MM.1S (cell line): Measurements from ENCODE around the gene MAPK10.

Source experiments
- DNase-seq: peaks from one replicate; pipeline ENCODE4 v3.0.0-alpha.2; 2015
- H2AFZ ChIP-seq: fragments of 300-600 bp; sonication (generic); 2 replicates; pipeline ENCODE4 v1.6.0; 2016; ENCODE audit warnings: antibody characterized with exemption, low read length
- H3F3A ChIP-seq: fragments of 300-600 bp; sonication (generic); 2 replicates; pipeline ENCODE4 v1.6.1; 2016; ENCODE audit warnings: mild to moderate bottlenecking, antibody characterized with exemption, low read length, moderate library complexity, mixed read lengths; ENCODE audit not compliant: insufficient read depth
- H3K27ac ChIP-seq: fragments of 300-600 bp; sonication (generic); 2 replicates; pipeline ENCODE4 v1.5.1; 2016; ENCODE audit warnings: mild to moderate bottlenecking, low read length
- H3K27me3 ChIP-seq: fragments of 300-600 bp; sonication (generic); replicated peaks from 2 replicates; pipeline ENCODE4 v1.6.0; 2016; ENCODE audit warnings: low read length; ENCODE audit not compliant: insufficient read depth
- H3K36me3 ChIP-seq: fragments of 300-600 bp; sonication (generic); replicated peaks from 2 replicates; pipeline ENCODE4 v1.6.1; 2016; ENCODE audit warnings: mild to moderate bottlenecking, low read length, mixed read lengths; ENCODE audit not compliant: insufficient read depth
- H3K4me1 ChIP-seq: fragments of 300-600 bp; sonication (generic); 2 replicates; pipeline ENCODE4 v1.6.1; 2016; ENCODE audit warnings: low read length, mixed read lengths
- H3K4me2 ChIP-seq: fragments of 300-600 bp; sonication (generic); 2 replicates; pipeline ENCODE4 v1.6.0; 2016; ENCODE audit warnings: low read depth, low read length
- H3K4me3 ChIP-seq: fragments of 300-600 bp; sonication (generic); 2 replicates; pipeline ENCODE4 v1.5.1; 2016; ENCODE audit warnings: low read length, mixed read lengths
- H3K79me2 ChIP-seq: fragments of 300-600 bp; sonication (generic); 2 replicates; pipeline ENCODE4 v1.6.1; 2016; ENCODE audit warnings: mixed run types, low read length, mixed read lengths
- H3K9ac ChIP-seq: fragments of 300-600 bp; sonication (generic); 2 replicates; pipeline ENCODE4 v1.6.1; 2016; ENCODE audit warnings: low read length, mixed read lengths
- H3K9me2 ChIP-seq: fragments of 300-600 bp; sonication (generic); replicated peaks from 2 replicates; pipeline ENCODE4 v1.6.1; 2016; ENCODE audit warnings: mild to moderate bottlenecking, low read length, mixed read lengths; ENCODE audit not compliant: insufficient read depth
- H3K9me3 ChIP-seq: fragments of 300-600 bp; sonication (generic); replicated peaks from 2 replicates; pipeline ENCODE4 v1.6.1; 2016; ENCODE audit warnings: mild to moderate bottlenecking, low read length, mixed read lengths; ENCODE audit not compliant: insufficient read depth
- H4K20me1 ChIP-seq: fragments of 300-600 bp; sonication (generic); 2 replicates; pipeline ENCODE4 v1.6.1; 2016; ENCODE audit warnings: mild to moderate bottlenecking, low read length, moderate library complexity, mixed read lengths; ENCODE audit not compliant: insufficient read depth
- EZH2 ChIP-seq: fragments of 300-600 bp; sonication (generic); optimal IDR thresholded peaks from 2 replicates; pipeline ENCODE3; 2017; ENCODE audit warnings: low read depth, mild to moderate bottlenecking, antibody characterized with exemption, low read length, mixed read lengths
- EZH2phosphoT487 ChIP-seq: fragments of 300-600 bp; sonication (generic); IDR thresholded peaks from 2 replicates; pipeline ENCODE4 v1.6.1; 2018; ENCODE audit warnings: antibody characterized with exemption, low read length
- TF ChIP-seq, protein P1 (sequence below): fragments of 300-600 bp; sonication (generic); IDR thresholded peaks from 2 replicates; pipeline ENCODE4 v1.5.1; 2016; ENCODE audit warnings: antibody characterized with exemption, low read length, mixed read lengths

The MAPK10 gene

GRCh38 chr4:86060341-86060740, 299.5 kb downstream of the MAPK10 start:
- Histone ChIP-seq H3K4me2 (no peak overlapping the region), H3K9me3 (no peaks in the 10 kb centered on the region), H3K4me3 (no peak overlapping the region), H3K27ac (no peak overlapping the region), H3K36me3 (no peaks in the 10 kb centered on the region), H4K20me1 (no peaks in the 10 kb centered on the region), H2AFZ (no peak overlapping the region), H3K27me3 (no peaks in the 10 kb centered on the region), H3F3A (no peaks in the 10 kb centered on the region), H3K9me2 (no peaks in the 10 kb centered on the region), H3K4me1 (no peaks in the 10 kb centered on the region), H3K9ac (no peak overlapping the region), H3K79me2 (no peaks in the 10 kb centered on the region)
- no peak for DNase-seq
- TF ChIP-seq, protein P1, sequence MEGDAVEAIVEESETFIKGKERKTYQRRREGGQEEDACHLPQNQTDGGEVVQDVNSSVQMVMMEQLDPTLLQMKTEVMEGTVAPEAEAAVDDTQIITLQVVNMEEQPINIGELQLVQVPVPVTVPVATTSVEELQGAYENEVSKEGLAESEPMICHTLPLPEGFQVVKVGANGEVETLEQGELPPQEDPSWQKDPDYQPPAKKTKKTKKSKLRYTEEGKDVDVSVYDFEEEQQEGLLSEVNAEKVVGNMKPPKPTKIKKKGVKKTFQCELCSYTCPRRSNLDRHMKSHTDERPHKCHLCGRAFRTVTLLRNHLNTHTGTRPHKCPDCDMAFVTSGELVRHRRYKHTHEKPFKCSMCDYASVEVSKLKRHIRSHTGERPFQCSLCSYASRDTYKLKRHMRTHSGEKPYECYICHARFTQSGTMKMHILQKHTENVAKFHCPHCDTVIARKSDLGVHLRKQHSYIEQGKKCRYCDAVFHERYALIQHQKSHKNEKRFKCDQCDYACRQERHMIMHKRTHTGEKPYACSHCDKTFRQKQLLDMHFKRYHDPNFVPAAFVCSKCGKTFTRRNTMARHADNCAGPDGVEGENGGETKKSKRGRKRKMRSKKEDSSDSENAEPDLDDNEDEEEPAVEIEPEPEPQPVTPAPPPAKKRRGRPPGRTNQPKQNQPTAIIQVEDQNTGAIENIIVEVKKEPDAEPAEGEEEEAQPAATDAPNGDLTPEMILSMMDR, result no peak
- TF ChIP-seq EZH2 (no peak), EZH2phosphoT487 (no peak)

GRCh38 chr4:86058621-86059020, 301.2 kb downstream of the MAPK10 start:
- H3K9me2 ChIP-seq, result no peaks in the 10 kb centered on the region
- no peak overlapping the region for H2AFZ ChIP-seq
- H4K20me1 ChIP-seq, result no peaks in the 10 kb centered on the region
- no peaks in the 10 kb centered on the region for H3K79me2 ChIP-seq
- TF ChIP-seq EZH2 (no peak), EZH2phosphoT487 (no peak)
- H3K4me3 ChIP-seq, result no peak overlapping the region
- no peak for DNase-seq
- H3K9me3 ChIP-seq, result no peaks in the 10 kb centered on the region
- no peaks in the 10 kb centered on the region for H3K4me1 ChIP-seq
- no peaks in the 10 kb centered on the region for H3K27me3 ChIP-seq
- H3K9ac ChIP-seq, result no peak overlapping the region
- no peak overlapping the region for H3K27ac ChIP-seq
- no peaks in the 10 kb centered on the region for H3F3A ChIP-seq
- no peak overlapping the region for H3K4me2 ChIP-seq
- H3K36me3 ChIP-seq, result no peaks in the 10 kb centered on the region

GRCh38 chr4:86055898-86056297, 304.0 kb downstream of the MAPK10 start:
- Histone ChIP-seq H3K9me3 (no peaks in the 10 kb centered on the region), H3K27ac (no peak overlapping the region), H3K4me1 (no peaks in the 10 kb centered on the region), H3K4me2 (no peak overlapping the region), H3K9me2 (no peaks in the 10 kb centered on the region), H3K36me3 (no peaks in the 10 kb centered on the region), H3F3A (no peaks in the 10 kb centered on the region), H3K4me3 (no peak overlapping the region), H3K27me3 (no peaks in the 10 kb centered on the region), H4K20me1 (no peaks in the 10 kb centered on the region), H3K79me2 (no peaks in the 10 kb centered on the region), H2AFZ (no peak overlapping the region), H3K9ac (no peak overlapping the region)
- DNase-seq, result no peak
- TF ChIP-seq EZH2phosphoT487, result no peak
- no peak for TF ChIP-seq EZH2
- TF ChIP-seq, protein P1, result no peak

GRCh38 chr4:86054286-86055032, 305.4 kb downstream of the MAPK10 start:
- Histone ChIP-seq H4K20me1 (no peaks in the 10 kb centered on the region), H3K9ac (no peak overlapping the region), H3K4me3 (no peak overlapping the region), H3K4me2 (no peak overlapping the region), H3K27me3 (no peaks in the 10 kb centered on the region), H3K36me3 (no peaks in the 10 kb centered on the region), H3K4me1 (no peaks in the 10 kb centered on the region), H3K27ac (no peak overlapping the region), H3K79me2 (no peaks in the 10 kb centered on the region), H3K9me3 (no peaks in the 10 kb centered on the region), H3F3A (no peaks in the 10 kb centered on the region), H2AFZ (no peak overlapping the region), H3K9me2 (no peaks in the 10 kb centered on the region)
- TF ChIP-seq EZH2 (no peak), EZH2phosphoT487 (no peak)
- TF ChIP-seq, protein P1, result no peak
- DNase-seq, result no peak
